ENCODE results near the gene MARF1.
A peak's percentile ranks its signal among the peaks of the same experiment; 100 is the strongest.
"Not testable (repeated sequence)": the region's sequence is repeated elsewhere in the genome, so short reads cannot be mapped to it uniquely, and the experiment has no call there.

The MARF1 gene

DNA sequence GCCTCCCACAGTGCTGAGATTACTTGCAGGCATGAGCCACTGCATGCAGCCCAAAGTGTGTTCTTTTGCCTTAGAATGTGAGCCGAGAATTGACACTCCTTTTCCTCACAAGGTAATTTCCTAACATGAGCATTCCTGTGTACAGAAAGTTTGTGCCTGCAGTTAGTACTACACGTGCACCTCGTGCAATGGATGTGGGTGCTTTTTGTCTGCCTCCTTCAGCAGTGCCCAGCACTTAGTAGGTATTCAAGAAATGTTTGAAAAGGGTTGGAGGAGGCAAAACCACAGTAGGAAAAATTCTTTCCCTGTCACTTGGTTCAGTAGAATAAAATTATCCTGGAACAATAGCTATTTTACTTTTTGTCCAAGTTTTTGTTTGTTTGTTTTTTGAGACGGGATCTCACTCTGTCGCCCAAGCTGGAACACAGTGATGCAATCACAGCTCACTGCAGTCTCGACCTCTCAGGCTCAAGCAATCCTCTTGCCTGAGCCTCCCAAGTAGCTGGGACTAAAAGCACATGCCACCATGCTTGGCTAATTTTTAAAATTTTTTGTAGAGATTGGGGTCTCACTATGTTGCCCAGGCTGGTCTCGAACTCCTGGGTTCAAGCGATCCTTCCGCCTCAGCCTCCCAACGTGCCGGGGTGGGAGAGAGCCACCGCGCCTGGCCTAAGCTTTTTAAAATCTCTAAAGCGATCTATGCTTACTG is 9.5 kb upstream of the MARF1 start:
- DNase-seq: no peak

DNA sequence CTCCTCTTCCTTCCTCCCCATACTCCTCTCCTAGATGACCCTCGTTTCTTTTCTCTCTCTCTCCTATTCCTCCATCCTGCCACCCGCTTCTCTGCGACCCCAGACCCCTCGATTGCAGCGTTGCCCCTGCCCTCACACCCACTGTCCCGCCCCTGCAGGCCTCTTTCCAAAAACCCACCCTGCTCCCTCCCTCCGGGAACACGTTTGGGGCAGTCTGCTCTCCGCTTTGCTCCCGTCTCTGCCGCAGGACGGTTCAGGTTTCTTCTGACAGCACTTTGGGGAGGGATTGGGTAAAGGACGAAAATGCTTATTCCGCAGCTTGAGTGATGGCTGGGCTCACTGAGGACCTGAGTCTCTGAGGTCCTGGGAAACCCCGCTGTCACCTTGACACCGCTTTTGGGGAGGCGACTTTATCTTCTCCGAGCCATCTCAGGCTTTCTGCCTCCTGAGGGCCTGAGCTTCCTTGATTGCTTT is 7.8 kb upstream of the MARF1 start:
- DNase-seq: peak; percentile 48

- peak; percentile 97 for DNase-seq
Measured at GRCh38 chr16:15650019-15650697, 7.2 kb upstream of the MARF1 start, which contains the start of gene NDE1. TSS of gene NDE1 (plus strand) at chr16:15650245. CDS start at chr16:15664779, 14,534 bp downstream.

DNA sequence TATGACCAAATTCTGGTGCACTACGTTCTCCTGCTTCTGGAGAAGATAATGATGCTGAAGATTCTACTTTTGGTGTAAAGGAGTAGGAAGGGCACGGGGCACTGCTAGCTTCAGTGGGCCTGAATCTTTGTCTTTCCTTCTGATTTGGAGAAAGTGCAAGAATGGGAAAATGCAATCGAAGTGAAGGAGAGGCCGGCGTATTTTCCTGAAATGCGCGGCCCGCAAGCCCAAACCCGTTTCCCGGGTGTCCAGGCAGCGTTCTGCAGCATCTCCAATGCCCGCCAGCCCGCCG is 6.7 kb upstream of the MARF1 start:
- DNase-seq: no peak

GRCh38 chr16:15649311-15649710 is 6.4 kb upstream of the MARF1 start:
- DNase-seq: not testable (repeated sequence)

DNA sequence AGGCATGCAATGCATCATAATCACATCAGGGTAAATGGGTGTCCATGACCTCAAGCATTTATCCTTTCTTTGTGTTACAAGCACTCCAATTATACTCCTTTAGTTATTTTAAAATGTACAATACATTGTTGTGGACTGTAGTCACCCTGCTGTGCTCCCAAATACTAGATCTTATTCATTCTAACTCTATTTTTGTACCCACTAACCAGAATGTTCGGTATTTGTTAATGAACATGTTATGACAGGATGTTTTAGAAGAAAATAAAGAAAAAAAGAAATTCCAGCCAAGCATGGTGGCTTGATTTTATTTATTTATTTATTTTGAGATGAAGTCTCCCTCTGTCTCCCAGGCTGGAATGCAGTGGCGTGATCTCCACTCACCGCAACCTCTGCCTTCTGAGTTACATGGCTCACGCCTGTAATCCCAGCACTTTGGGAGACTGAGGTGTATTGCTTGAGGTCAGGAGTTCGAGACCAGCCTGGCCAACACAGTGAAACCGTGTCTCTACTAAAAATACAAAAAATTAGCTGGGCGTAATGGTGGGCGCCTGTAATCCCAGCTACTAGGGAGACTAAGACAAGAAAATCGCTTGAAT is 5.3 kb upstream of the MARF1 start:
- no peak for DNase-seq

DNA sequence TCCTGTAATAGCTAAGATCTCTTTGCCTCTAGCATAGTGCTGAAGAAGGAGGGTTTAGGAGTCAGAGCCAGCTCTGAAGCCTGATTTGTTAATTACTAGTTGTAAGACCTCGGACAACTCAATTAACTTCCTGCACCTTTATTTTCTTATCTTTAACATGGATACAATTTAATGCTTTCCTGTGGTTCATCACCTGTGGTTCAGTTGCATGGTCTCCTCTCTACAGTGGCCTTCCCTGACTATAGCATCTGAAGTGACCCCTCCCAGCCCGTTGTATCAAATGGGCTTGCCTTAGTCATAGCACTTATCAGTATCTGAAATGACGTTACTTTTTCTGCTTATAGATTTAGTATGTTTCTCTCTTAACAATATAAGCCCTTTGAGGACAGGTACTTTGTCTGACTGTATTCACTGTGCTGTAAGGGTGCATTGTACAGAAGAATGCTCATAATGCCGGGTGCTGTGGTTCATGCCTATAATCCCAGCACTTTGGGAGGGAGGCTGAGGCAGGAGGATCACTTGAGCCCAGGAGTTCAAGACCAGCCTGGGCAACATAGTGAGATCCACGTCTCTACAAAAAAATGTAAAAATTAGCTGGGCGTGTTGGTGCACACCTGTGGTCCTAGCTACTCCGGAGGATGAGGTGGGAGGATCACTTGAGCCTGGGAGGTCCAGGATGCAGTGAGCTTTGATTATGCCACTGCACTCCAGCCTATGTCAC is 4.5 kb upstream of the MARF1 start:
- peak; percentile 19 for DNase-seq

DNA sequence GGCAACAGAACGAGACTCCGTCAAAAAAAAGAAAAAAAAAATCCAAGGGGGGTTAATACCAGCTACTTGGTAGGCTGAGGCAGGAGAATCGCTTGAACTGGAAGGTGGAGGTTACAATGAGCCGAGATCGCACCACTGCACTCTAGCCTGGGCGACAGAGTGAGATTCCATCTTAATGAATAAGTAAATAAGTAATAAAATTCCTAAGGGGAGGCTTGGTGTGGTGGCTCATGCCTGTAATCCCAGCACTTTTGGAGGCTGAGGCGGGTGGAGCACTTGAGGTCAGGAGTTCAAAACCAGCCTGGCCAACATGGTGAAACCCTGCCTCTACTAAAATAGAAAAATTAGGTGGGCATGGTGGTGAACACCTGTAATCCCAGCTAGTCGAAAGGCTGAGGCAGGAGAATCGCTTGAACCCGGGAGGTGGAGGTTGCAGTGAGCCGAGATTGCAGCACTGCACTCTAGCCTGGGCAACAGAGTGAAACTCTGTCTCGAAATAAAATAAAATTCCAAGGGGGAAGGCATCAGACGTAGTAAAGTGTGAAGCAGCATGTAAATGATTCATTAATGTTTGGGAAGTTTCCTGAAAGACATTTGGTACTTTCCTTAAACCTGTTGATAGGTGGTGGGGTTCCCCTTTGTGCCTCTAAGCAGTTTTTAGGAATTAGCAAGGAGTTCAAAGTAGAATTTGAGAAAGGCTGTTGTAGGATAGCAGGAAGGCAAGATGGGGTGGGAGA is 3.8 kb upstream of the MARF1 start:
- DNase-seq: not testable (repeated sequence)

- peak; percentile 72 for DNase-seq
Measured at GRCh38 chr16:15644962-15645465, 2.1 kb upstream of the MARF1 start.

- peak; percentile 94 for DNase-seq
Measured at GRCh38 chr16:15644267-15644961, 1.5 kb upstream of the MARF1 start.

DNA sequence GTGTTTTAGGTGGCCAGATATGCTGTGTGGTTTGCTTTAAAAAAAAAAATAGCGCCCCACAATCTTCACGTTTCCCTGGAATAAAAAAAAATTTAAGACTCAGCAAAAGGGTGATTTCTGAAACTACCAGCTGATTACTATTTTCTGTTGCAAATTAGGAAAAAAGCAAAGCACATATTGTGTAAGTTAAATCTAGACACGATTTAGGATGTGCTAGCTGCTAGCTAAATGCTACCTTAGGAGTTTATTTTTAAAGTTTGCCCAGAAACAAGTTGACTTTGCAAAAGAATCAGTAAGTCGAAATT is 944 bp upstream of the MARF1 start:
- DNase-seq: no peak

DNA sequence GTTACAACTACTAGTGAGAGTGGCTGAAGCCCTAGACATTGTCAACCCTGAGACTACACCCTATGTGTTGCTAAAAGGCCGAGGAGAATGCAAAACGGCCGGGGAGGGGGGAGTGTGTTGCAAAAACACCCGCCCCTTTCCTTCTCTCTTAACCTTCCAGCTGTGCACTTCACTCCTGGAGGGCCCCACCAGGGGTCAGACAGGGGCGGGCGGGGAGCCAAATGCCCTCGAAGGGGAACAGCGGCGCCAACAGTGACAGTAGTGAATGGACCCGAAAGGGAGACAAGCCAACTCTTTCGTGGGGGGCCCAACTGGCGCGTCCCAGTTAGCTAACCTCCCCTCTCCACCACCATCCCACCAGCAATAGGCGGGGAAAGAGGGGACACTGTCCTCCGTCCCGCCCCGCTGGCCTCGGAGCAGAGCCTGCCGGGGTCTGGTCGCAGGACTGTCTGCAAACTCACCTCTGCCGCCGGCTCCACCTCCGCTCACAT is 352 bp downstream of the MARF1 start:
- DNase-seq: peak; percentile 89

DNA sequence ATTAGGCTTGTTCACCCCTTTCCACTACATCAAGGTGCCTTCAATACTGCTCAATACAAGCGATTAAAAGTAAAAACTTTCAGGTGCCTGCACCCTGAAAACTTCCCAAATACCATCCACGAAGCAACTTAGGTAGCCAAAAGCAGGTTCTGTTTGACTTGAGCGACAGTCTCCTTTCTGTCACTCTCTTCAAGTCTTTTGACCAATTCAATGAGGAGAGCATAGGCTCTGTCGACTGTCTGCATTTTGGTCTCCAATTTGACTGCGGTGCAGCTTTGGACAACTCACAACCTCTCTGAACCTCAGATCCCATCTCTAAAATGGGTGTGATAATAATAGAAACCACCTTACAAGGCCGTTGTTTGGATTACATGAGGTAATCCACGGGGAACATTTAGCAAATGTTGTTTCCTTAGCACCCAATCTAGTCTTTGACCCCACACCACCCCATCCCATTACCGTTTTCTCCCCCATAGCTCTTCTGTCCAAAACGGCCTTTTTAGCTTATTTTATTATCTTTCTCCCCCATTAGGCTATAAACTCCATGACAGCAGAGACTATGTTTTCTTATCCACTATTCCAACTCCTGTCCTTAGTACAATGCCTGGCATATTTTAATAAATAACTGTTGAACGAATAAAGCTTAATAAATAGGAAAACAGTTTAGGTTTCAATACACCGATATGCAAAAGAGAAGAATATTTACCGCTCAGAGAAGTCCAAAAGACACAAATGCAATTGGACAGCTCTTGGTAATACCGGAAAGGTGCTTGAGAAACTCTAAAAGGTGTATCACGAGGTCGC is 999 bp downstream of the MARF1 start:
- no peak for DNase-seq

GRCh38 chr16:15640966-15641365 is 2.0 kb downstream of the MARF1 start:
- DNase-seq: no peak

DNA sequence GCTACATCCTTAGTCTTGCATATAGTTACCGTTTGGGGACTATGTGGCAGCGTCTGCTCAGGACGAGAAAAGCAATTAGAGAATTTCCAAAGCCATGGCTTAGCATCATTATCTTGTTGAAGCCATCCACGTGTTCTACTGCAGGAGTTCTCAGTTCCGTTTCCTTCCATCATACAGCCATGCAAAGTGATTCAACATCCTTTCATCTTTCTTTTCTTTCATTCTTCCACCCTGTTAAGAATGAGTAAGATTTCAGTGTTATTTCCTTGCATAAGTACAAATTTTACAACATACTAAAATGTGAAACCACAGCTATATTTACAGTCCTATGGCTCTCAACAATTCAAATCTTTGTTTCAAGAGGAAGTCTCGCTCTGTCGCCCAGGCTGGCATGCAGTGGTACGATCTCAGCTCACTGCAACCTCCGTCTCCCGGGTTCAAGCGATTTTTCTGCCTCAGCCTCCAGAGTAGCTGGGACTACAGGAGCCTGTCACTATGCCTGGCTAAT is 3.8 kb downstream of the MARF1 start:
- no peak for DNase-seq

DNA sequence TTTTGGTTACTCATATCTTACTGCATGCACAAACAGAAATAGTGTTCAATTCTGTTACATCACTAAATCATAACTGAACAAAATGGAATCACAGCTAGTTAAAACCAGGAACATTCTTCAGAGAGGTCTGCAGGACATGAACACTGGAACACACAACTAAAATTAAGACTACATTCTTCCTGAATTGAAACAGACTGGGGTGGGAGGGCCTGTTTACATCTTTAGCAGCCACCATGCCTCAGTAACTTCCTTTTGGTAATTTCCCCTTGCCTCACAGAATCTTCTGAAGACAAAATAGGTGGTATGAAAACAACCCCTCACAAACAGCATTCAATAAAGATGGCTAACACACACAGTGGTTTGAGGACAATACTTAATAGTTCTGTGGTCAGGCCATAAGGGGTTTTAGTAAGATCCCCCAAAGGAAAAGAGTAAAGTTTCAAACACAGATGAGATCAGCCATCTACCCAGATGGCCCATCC is 6.5 kb downstream of the MARF1 start:
- no peak for DNase-seq

GRCh38 chr16:15635926-15636325 is 7.0 kb downstream of the MARF1 start:
- no peak for DNase-seq

DNA sequence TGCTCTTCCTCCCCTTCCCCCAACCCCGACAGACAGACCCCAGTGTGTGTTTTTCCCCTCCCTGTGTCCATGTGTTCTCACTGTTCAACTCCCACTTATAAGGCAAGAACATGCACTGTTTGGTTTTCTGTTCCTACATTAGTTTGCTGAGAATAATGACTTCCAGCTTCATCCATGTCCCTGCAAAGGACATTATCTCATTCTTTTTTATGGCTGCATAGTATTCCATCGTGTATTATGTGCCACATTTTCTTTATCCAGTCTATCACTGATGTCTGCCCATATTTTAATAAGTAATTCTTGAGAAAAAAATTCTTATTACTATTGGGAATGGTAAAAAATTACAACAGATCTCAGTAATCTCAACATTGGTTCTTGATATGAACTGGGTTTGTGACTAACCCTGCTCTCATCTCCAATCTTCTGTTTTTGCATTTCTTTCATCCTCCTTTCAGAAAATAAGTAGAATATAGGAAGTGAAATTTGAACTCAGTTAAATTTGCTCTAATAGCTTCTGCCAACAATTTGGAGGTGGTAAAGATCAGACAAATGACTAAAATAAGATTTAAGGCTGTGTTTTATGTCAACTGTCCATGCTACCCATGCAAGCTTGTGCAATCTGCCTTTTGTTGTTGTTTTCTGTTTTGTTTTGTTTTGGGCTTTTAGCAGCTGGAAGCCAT is 11.1 kb downstream of the MARF1 start:
- no peak for DNase-seq

- no peak for DNase-seq
Measured at GRCh38 chr16:15621889-15622288, 21.1 kb downstream of the MARF1 start.

DNA sequence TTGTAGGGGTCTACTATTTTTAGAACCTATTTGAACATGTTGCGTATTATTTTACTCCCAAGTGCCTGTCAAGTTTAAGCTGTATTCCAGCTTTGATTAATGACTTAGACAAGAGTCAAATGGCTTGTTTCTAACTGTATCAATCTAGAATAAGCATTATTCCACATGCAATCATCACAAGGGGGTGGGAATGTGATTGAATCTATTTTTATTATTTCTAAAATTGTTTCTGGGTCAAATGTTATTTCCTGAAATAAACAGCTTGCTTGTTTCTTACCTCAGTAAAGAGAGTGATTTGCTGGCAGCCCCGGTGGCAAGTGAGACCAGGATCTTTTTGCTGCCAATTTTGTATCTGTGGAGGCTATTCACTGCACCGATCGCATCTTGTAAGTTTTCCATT is 21.5 kb downstream of the MARF1 start:
- DNase-seq: no peak
